GM21619 (cell line): ENCODE measurements around the gene MMUT.
"Not testable (repeated sequence)": the region's sequence is repeated elsewhere in the genome, so short reads cannot be mapped to it uniquely, and the experiment has no call there.

ENCODE experiments used
- ATAC-seq: cut with Tn5 transposase; IDR thresholded peaks from one replicate; pipeline ENCODE4 v1.9.1; 2021; ENCODE audit not compliant: unreplicated experiment

The MMUT gene

GRCh38 chr6:49462927-49463611 lies at the start of gene MMUT, which contains the start of gene CENPQ:
TSS of gene MMUT (minus strand) at chr6:49463253. CDS start at chr6:49459466, 3,787 bp downstream.
TSS of gene CENPQ (plus strand) at chr6:49463370. CDS start at chr6:49470177, 6,807 bp downstream.
- ATAC-seq = peak; percentile 99

GRCh38 chr6:49509342-49509741 lies 46.3 kb upstream of the MMUT start:
- ATAC-seq = no peak

- no peak for ATAC-seq
These were observed 43.6 kb upstream of the MMUT start for GRCh38 chr6:49506569-49507111.

GRCh38 chr6:49504666-49505065 lies 41.6 kb upstream of the MMUT start:
- no peak for ATAC-seq

- no peak for ATAC-seq
These were observed 36.6 kb upstream of the MMUT start, which contains the start of gene GLYATL3 for GRCh38 chr6:49499623-49500022. TSS of gene GLYATL3 (plus strand) at chr6:49499923. CDS start at chr6:49511991, 12,068 bp downstream.

GRCh38 chr6:49499126-49499525 lies 36.1 kb upstream of the MMUT start:
- ATAC-seq = no peak

GRCh38 chr6:49497304-49497703 lies 34.3 kb upstream of the MMUT start:
- ATAC-seq = no peak

- no peak for ATAC-seq
These were observed 27.6 kb upstream of the MMUT start for GRCh38 chr6:49490633-49491032.

GRCh38 chr6:49483380-49483779 lies 20.3 kb upstream of the MMUT start:
- not testable (repeated sequence) for ATAC-seq

- ATAC-seq = not testable (repeated sequence)
These were observed 18.8 kb upstream of the MMUT start for GRCh38 chr6:49481846-49482245.

GRCh38 chr6:49479308-49479970 lies 16.4 kb upstream of the MMUT start:
- no peak for ATAC-seq

GRCh38 chr6:49476564-49476963 lies 13.5 kb upstream of the MMUT start:
- ATAC-seq = not testable (repeated sequence)

GRCh38 chr6:49468042-49468441 lies 5.0 kb upstream of the MMUT start:
- no peak for ATAC-seq

- no peak for ATAC-seq
These were observed 1.6 kb upstream of the MMUT start for GRCh38 chr6:49464691-49465090.

GRCh38 chr6:49463612-49463967 lies 537 bp upstream of the MMUT start:
- ATAC-seq = peak; percentile 1

GRCh38 chr6:49462599-49462926 lies 490 bp downstream of the MMUT start:
- ATAC-seq = peak; percentile 3

GRCh38 chr6:49462071-49462470 lies 982 bp downstream of the MMUT start:
- no peak for ATAC-seq

GRCh38 chr6:49457771-49458170 lies 5.3 kb downstream of the MMUT start:
- ATAC-seq = no peak

GRCh38 chr6:49454787-49455709 lies 8.0 kb downstream of the MMUT start:
- peak; percentile 52 for ATAC-seq

GRCh38 chr6:49453221-49453620 lies 9.8 kb downstream of the MMUT start:
- no peak for ATAC-seq

- no peak for ATAC-seq
These were observed 32.2 kb downstream of the MMUT start for GRCh38 chr6:49430866-49431265.
